ENCODE measurements around the gene TULP4.
A peak's percentile ranks its signal among the peaks of the same experiment; 100 is the strongest.

Gene TULP4

GRCh38 chr6:158489441-158489840, 177.2 kb downstream of the TULP4 start:
- TF ChIP-seq ZNF70 (CRISPR knock-in tag; IDR thresholded peaks at IDR 0.05): no peak
- no peak for TF ChIP-seq ZNF8 (CRISPR knock-in tag; IDR thresholded peaks at IDR 0.05)
- TF ChIP-seq BACH2 (CRISPR knock-in tag; IDR thresholded peaks at IDR 0.05; ENCODE audit: borderline replicate concordance): no peak
- TF ChIP-seq ZFP3 (CRISPR knock-in tag; IDR thresholded peaks at IDR 0.05): no peak
- no peak for TF ChIP-seq PATZ1 (CRISPR knock-in tag; IDR thresholded peaks at IDR 0.05; ENCODE audit: borderline replicate concordance)
- TF ChIP-seq ARNTL (CRISPR knock-in tag; IDR thresholded peaks at IDR 0.05; ENCODE audit: borderline replicate concordance, low read depth): no peak
- TF ChIP-seq CSRNP3 (CRISPR knock-in tag; IDR thresholded peaks at IDR 0.05): no peak
- TF ChIP-seq ZC3H10 (CRISPR knock-in tag; IDR thresholded peaks at IDR 0.05): no peak
- TF ChIP-seq CSDC2 (CRISPR knock-in tag; IDR thresholded peaks at IDR 0.05): no peak
- TF ChIP-seq ZFP30 (CRISPR knock-in tag; IDR thresholded peaks at IDR 0.05): no peak
- TF ChIP-seq OSR1 (CRISPR knock-in tag; IDR thresholded peaks at IDR 0.05): no peak
- TF ChIP-seq ISL1 (CRISPR knock-in tag; IDR thresholded peaks at IDR 0.05): no peak
- TF ChIP-seq ESRRG (CRISPR knock-in tag; IDR thresholded peaks at IDR 0.05): no peak
- no peak for TF ChIP-seq ZNF565 (CRISPR knock-in tag; conservative IDR thresholded peaks at IDR 0.05; ENCODE audit: low read depth)
- TF ChIP-seq RARB (CRISPR knock-in tag; IDR thresholded peaks at IDR 0.05): no peak
- no peak for TF ChIP-seq CREB5 (CRISPR knock-in tag; IDR thresholded peaks at IDR 0.05; ENCODE audit: low read depth)
- no peak for TF ChIP-seq TOX (CRISPR knock-in tag; IDR thresholded peaks at IDR 0.05; ENCODE audit: borderline replicate concordance)
- ATAC-seq: no peak

GRCh38 chr6:158492881-158493280, 180.6 kb downstream of the TULP4 start:
- no peak for ATAC-seq
- TF ChIP-seq ZNF8 (CRISPR knock-in tag; IDR thresholded peaks at IDR 0.05): no peak
- TF ChIP-seq ZFP30 (CRISPR knock-in tag; IDR thresholded peaks at IDR 0.05): no peak
- no peak for TF ChIP-seq ISL1 (CRISPR knock-in tag; IDR thresholded peaks at IDR 0.05)
- no peak for TF ChIP-seq CSRNP3 (CRISPR knock-in tag; IDR thresholded peaks at IDR 0.05)
- TF ChIP-seq POU6F1 (CRISPR knock-in tag; IDR thresholded peaks at IDR 0.05; ENCODE audit: borderline replicate concordance, low read depth): no peak
- no peak for TF ChIP-seq CSDC2 (CRISPR knock-in tag; IDR thresholded peaks at IDR 0.05)
- TF ChIP-seq ESRRG (CRISPR knock-in tag; IDR thresholded peaks at IDR 0.05): no peak
- TF ChIP-seq OSR1 (CRISPR knock-in tag; IDR thresholded peaks at IDR 0.05): no peak

GRCh38 chr6:158496700-158497099, 184.4 kb downstream of the TULP4 start:
- ATAC-seq: 0 out of 3 replicates have a peak, but pooled peaks have one; percentile 32
- no peak for TF ChIP-seq TCF4 (CRISPR knock-in tag; IDR thresholded peaks at IDR 0.05; ENCODE audit: borderline replicate concordance)
- no peak for TF ChIP-seq ISL1 (CRISPR knock-in tag; IDR thresholded peaks at IDR 0.05)
- no peak for TF ChIP-seq RARB (CRISPR knock-in tag; IDR thresholded peaks at IDR 0.05)
- no peak for TF ChIP-seq ZFP30 (CRISPR knock-in tag; IDR thresholded peaks at IDR 0.05)
- no peak for TF ChIP-seq ESRRG (CRISPR knock-in tag; IDR thresholded peaks at IDR 0.05)
- no peak for TF ChIP-seq ZNF70 (CRISPR knock-in tag; IDR thresholded peaks at IDR 0.05)

- no peak for ATAC-seq
- TF ChIP-seq RARB (CRISPR knock-in tag; IDR thresholded peaks at IDR 0.05): no peak
- no peak for TF ChIP-seq ESRRG (CRISPR knock-in tag; IDR thresholded peaks at IDR 0.05)
- no peak for TF ChIP-seq PATZ1 (CRISPR knock-in tag; IDR thresholded peaks at IDR 0.05; ENCODE audit: borderline replicate concordance)
- TF ChIP-seq PPARA (CRISPR knock-in tag; IDR thresholded peaks at IDR 0.05; ENCODE audit: borderline replicate concordance): no peak
- TF ChIP-seq ZNF8 (CRISPR knock-in tag; IDR thresholded peaks at IDR 0.05): no peak
- no peak for TF ChIP-seq CSRNP3 (CRISPR knock-in tag; IDR thresholded peaks at IDR 0.05)
- no peak for TF ChIP-seq SNAI2 (CRISPR knock-in tag; IDR thresholded peaks at IDR 0.05)
- TF ChIP-seq ISL1 (CRISPR knock-in tag; IDR thresholded peaks at IDR 0.05): no peak
- TF ChIP-seq POU6F1 (CRISPR knock-in tag; IDR thresholded peaks at IDR 0.05; ENCODE audit: borderline replicate concordance, low read depth): no peak
- no peak for TF ChIP-seq ZFP3 (CRISPR knock-in tag; IDR thresholded peaks at IDR 0.05)
- TF ChIP-seq CSDC2 (CRISPR knock-in tag; IDR thresholded peaks at IDR 0.05): no peak
- no peak for TF ChIP-seq ZNF565 (CRISPR knock-in tag; conservative IDR thresholded peaks at IDR 0.05; ENCODE audit: low read depth)
These were observed 185.4 kb downstream of the TULP4 start for GRCh38 chr6:158497620-158498019.

All from SK-N-SH treated with all-trans-retinoic acid at 6 μM for 48 hours (cell line).